ENCODE measurements around the gene DUS3L.
"Not testable (repeated sequence)": the region's sequence is repeated elsewhere in the genome, so short reads cannot be mapped to it uniquely, and the experiment has no call there.

The DUS3L gene

GRCh38 chr19:5799247-5800241 is 8.6 kb upstream of the DUS3L start:
- FAIRE-seq, result no peak

- FAIRE-seq, result no peak
These were observed 7.3 kb upstream of the DUS3L start for GRCh38 chr19:5798244-5798643.

GRCh38 chr19:5795382-5795919 is 4.5 kb upstream of the DUS3L start:
- FAIRE-seq, result no peak

GRCh38 chr19:5793188-5793587 is 2.2 kb upstream of the DUS3L start:
- FAIRE-seq, result no peak

GRCh38 chr19:5792224-5792623 is 1.3 kb upstream of the DUS3L start:
- FAIRE-seq, result no peak

- no peak for FAIRE-seq
These were observed 941 bp downstream of the DUS3L start for GRCh38 chr19:5789886-5790558.

- FAIRE-seq, result no peak
These were observed 1.6 kb downstream of the DUS3L start for GRCh38 chr19:5789351-5789761.

- FAIRE-seq, result no peak
These were observed 2.5 kb downstream of the DUS3L start for GRCh38 chr19:5788422-5788821.

GRCh38 chr19:5787409-5788182 is 3.4 kb downstream of the DUS3L start:
- FAIRE-seq, result no peak

- FAIRE-seq, result no peak
These were observed 4.2 kb downstream of the DUS3L start for GRCh38 chr19:5786593-5787408.

- no peak for FAIRE-seq
These were observed 5.5 kb downstream of the DUS3L start for GRCh38 chr19:5785423-5785822.

- no peak for FAIRE-seq
These were observed 6.3 kb downstream of the DUS3L start, which contains the start of gene PRR22 for GRCh38 chr19:5784581-5785147. TSS of gene PRR22 (minus strand) at chr19:5784746. CDS start at chr19:5784660, 86 bp downstream.

- FAIRE-seq, result no peak
These were observed 7.7 kb downstream of the DUS3L start for GRCh38 chr19:5782945-5783919.

- no peak for FAIRE-seq
These were observed 8.6 kb downstream of the DUS3L start for GRCh38 chr19:5782322-5782721.

GRCh38 chr19:5780916-5781315 is 10.0 kb downstream of the DUS3L start:
- not testable (repeated sequence) for FAIRE-seq

GRCh38 chr19:5778402-5778801 is 12.6 kb downstream of the DUS3L start:
- FAIRE-seq, result no peak

- no peak for FAIRE-seq
These were observed 15.2 kb downstream of the DUS3L start for GRCh38 chr19:5775668-5776309.

- FAIRE-seq, result no peak
These were observed 16.0 kb downstream of the DUS3L start for GRCh38 chr19:5774921-5775320.

GRCh38 chr19:5773276-5773675 is 17.7 kb downstream of the DUS3L start:
- no peak for FAIRE-seq

GRCh38 chr19:5772416-5772815 is 18.5 kb downstream of the DUS3L start:
- FAIRE-seq, result no peak

Measured in colon (tissue), 2 donors.